Tibial artery (tissue), 4 donors: ENCODE results near the gene ELF1.

Source experiments
- DNase-seq, 2 donors: peaks; one replicate each; pipeline ENCODE4 v3.0.0-alpha.2; 2019
- H3K27ac ChIP-seq, 2 donors: fragments of 200-600 bp; sonication (generic) in 1 of 2; 1 replicate in 1 of 2; 2 replicates in 1 of 2; pipeline ENCODE4 v1.5.1; 2018 to 2019; ENCODE audit warnings: mild to moderate bottlenecking in 1 of 2
- H3K27me3 ChIP-seq, 2 donors: fragments of 200-600 bp; sonication (generic) in 1 of 2; one replicate each; pipeline versions ENCODE4 v1.5.1 to v1.6.0; 2016 to 2019
- H3K36me3 ChIP-seq, 3 donors: fragments of 200-600 bp; sonication (generic) in 2 of 3; one replicate each; pipeline ENCODE4 v1.5.1; 2016 to 2019; ENCODE audit warnings: mild to moderate bottlenecking in 2 of 3
- H3K4me1 ChIP-seq, 4 donors: fragments of 200-600 bp; sonication (generic) in 2 of 4; 1 replicate in 3 of 4; 2 replicates in 1 of 4; pipeline ENCODE4 v1.5.1; 2016 to 2019
- H3K4me3 ChIP-seq, 2 donors: fragments of 200-600 bp; sonication (generic) in 1 of 2; 1 replicate in 1 of 2; 2 replicates in 1 of 2; pipeline ENCODE4 v1.5.1; 2018 to 2019; ENCODE audit warnings: mild to moderate bottlenecking in 2 of 2
- H3K9me3 ChIP-seq, 3 donors: fragments of 200-600 bp; sonication (generic) in 1 of 3; one replicate each; pipeline ENCODE4 v1.5.1; 2016 to 2019
- CTCF ChIP-seq, 2 experiments: fragments of 200-600 bp in 1 of 2; fragments of 450-650 bp in 1 of 2; IDR thresholded peaks; one replicate each; pipeline ENCODE4 v1.5.1; 2017 to 2019; ENCODE audit warnings: antibody characterized with exemption in 2 of 2, mild to moderate bottlenecking in 1 of 2, moderate library complexity in 1 of 2
- intact Hi-C: fragments of 100-400 bp; cut with DNase I; formaldehyde crosslinking; loops from one replicate; pipeline ENCODE4 v1.15.0; 2023; ENCODE audit warnings: low total_unique reads

The ELF1 gene

GRCh38 chr13:41004875-41005693 is 14.0 kb downstream of the ELF1 start:
- intact Hi-C loops: no loop called here
- H3K4me3 ChIP-seq: no peak overlapping the region
- peaks cover 0 to 47% (median 4%) of the 10 kb centered on the region in 4 donors for H3K4me1 ChIP-seq
- DNase-seq: no peak
- TF ChIP-seq CTCF (IDR thresholded peaks at IDR 0.05): no peak
- H3K27me3 ChIP-seq: no peaks in the 10 kb centered on the region
- H3K27ac ChIP-seq: no peak overlapping the region
- no peaks in the 10 kb centered on the region for H3K36me3 ChIP-seq
- H3K9me3 ChIP-seq: no peaks in the 10 kb centered on the region

- intact Hi-C loops: no loop called here
- Histone ChIP-seq H3K36me3 (no peaks in the 10 kb centered on the region), H3K27me3 (no peaks in the 10 kb centered on the region), H3K9me3 (no peaks in the 10 kb centered on the region), H3K4me3 (no peak overlapping the region), H3K4me1 (peaks cover 0 to 34% (median 3%) of the 10 kb centered on the region in 4 donors), H3K27ac (no peak overlapping the region)
- TF ChIP-seq CTCF (IDR thresholded peaks at IDR 0.05): no peak
- DNase-seq: no peak
These were observed 16.5 kb downstream of the ELF1 start for GRCh38 chr13:41002606-41003005.

GRCh38 chr13:41001695-41002094 is 17.4 kb downstream of the ELF1 start:
- Histone ChIP-seq H3K4me1 (peaks cover 0 to 26% (median 1%) of the 10 kb centered on the region in 4 donors), H3K36me3 (no peaks in the 10 kb centered on the region), H3K27me3 (no peaks in the 10 kb centered on the region), H3K9me3 (no peaks in the 10 kb centered on the region), H3K27ac (no peak overlapping the region), H3K4me3 (no peak overlapping the region)
- intact Hi-C loops: no loop called here
- no peak for DNase-seq
- no peak for TF ChIP-seq CTCF (IDR thresholded peaks at IDR 0.05)

GRCh38 chr13:40999416-40999815 is 19.7 kb downstream of the ELF1 start:
- Histone ChIP-seq H3K27me3 (no peaks in the 10 kb centered on the region), H3K4me1 (peaks cover 0 to 14% (median 2%) of the 10 kb centered on the region in 4 donors), H3K9me3 (no peaks in the 10 kb centered on the region), H3K4me3 (no peak overlapping the region), H3K36me3 (no peaks in the 10 kb centered on the region), H3K27ac (no peak overlapping the region)
- no peak for TF ChIP-seq CTCF (IDR thresholded peaks at IDR 0.05)
- intact Hi-C loops: no loop called here
- no peak for DNase-seq

- Histone ChIP-seq H3K9me3 (no peaks in the 10 kb centered on the region), H3K4me3 (no peak overlapping the region), H3K27ac (no peak overlapping the region), H3K36me3 (no peaks in the 10 kb centered on the region), H3K4me1 (peaks cover 0 to 25% (median 12%) of the 10 kb centered on the region in 4 donors), H3K27me3 (no peaks in the 10 kb centered on the region)
- TF ChIP-seq CTCF (IDR thresholded peaks at IDR 0.05): no peak
- DNase-seq: no peak
- intact Hi-C loops: no loop called here
These were observed 22.6 kb downstream of the ELF1 start for GRCh38 chr13:40996426-40997092.
